Measurements from ENCODE around the gene SNAPIN. TPM values are rescaled to one million over a fixed set of nuclear protein-coding genes. Genes with fewer than 3 reads are reported as not detected.

Gene SNAPIN
- total RNA-seq, 4 donors from 2014 or later = 10.5 to 38.4 (median 27.4) TPM

- Histone ChIP-seq H3K27ac (no peak overlapping the region), H3K4me1 (no peaks in the 10 kb centered on the region), H3K4me3 (no peak overlapping the region), H3K36me3 (no peaks in the 10 kb centered on the region), H3K27me3 (peaks cover 11% of the 10 kb centered on the region), H3K9me3 (no peaks in the 10 kb centered on the region)
- in situ Hi-C loops (cut with MboI; ENCODE audit: low pct_ligation_motif_present in 1 of 4, low pct_unique_long_range_greater_than_20kb in 1 of 4, low sequenced_read_pairs in 3 of 4) (loop anchor here in 1 of 4 donors (25.0 kb wide), 1 partner anchor 302 kb away; the partner anchor contains the start of genes JTB, RAB13 and RPS27), intact Hi-C loops (cut with DNase I; ENCODE audit: low total_unique reads) (no loop called here)
- DNase-seq = no peak
- TF ChIP-seq EP300 (IDR thresholded peaks at IDR 0.05; ENCODE audit: low read depth) (no peak), CTCF (IDR thresholded peaks at IDR 0.05) (no peak), POLR2AphosphoS5 (IDR thresholded peaks at IDR 0.05) (no peak), POLR2A (IDR thresholded peaks at IDR 0.05) (no peak)
- WGBS, 2 donors (ENCODE audit: low coverage in 1 of 2) = 76 to 79% methylated on average over 9 to 11 of the region's 11 CpGs
These were observed 27.2 kb downstream of the SNAPIN start for GRCh38 chr1:153685544-153686340.

DNA sequence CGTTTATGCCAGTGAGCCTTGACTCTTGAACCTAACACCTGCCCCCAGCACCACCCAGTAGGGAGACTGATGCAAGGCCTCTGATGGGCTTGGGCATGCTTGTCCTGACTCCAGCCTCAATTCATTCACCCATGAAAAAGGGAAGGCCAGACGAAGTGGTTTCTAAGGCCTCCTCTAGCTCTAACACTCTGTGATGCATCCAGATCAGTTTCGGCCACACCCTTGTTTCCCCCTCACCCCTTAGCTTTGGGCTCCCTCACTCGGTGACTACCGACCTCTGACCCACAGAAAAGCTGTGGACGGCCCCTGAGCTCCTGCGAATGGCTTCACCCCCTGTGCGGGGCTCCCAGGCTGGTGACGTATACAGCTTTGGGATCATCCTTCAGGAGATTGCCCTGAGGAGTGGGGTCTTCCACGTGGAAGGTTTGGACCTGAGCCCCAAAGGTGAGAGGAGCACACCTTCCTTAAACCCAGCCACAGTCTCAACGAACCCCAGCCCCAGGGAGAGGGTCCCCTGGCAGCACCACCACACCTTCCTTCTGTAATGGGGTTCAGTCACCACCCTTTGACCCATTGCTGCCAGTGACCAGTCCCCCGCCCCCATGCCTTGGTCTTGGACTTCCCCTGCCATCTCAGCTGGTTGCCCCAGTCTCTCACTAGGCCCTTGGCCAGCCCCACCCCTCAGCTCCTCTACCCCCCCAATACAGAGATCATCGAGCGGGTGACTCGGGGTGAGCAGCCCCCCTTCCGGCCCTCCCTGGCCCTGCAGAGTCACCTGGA is 29.0 kb downstream of the SNAPIN start:
- intact Hi-C loops (cut with DNase I; ENCODE audit: low total_unique reads) = no loop called here
- DNase-seq = no peak
- Histone ChIP-seq H3K27me3 (no peaks in the 10 kb centered on the region), H3K4me3 (no peak overlapping the region), H3K4me1 (no peaks in the 10 kb centered on the region), H3K9me3 (no peaks in the 10 kb centered on the region), H3K27ac (no peak overlapping the region), H3K36me3 (no peaks in the 10 kb centered on the region)
- WGBS, 2 donors (ENCODE audit: low coverage in 1 of 2) = 82% methylated on average over 16 of the region's 16 CpGs; no CpG with 5 or more reads in 1 of the 2 donors
- TF ChIP-seq EP300 (IDR thresholded peaks at IDR 0.05; ENCODE audit: low read depth) (no peak), POLR2AphosphoS5 (IDR thresholded peaks at IDR 0.05) (no peak), CTCF (IDR thresholded peaks at IDR 0.05) (no peak), POLR2A (IDR thresholded peaks at IDR 0.05) (no peak)
- in situ Hi-C loops (cut with MboI; ENCODE audit: low pct_ligation_motif_present in 1 of 4, low pct_unique_long_range_greater_than_20kb in 1 of 4, low sequenced_read_pairs in 3 of 4) = loop anchor here in 1 of 4 donors (25.0 kb wide), 1 partner anchor 300 kb away; the partner anchor contains the start of genes JTB, RAB13 and RPS27

GRCh38 chr1:153688276-153688675 is 29.8 kb downstream of the SNAPIN start:
- intact Hi-C loops (cut with DNase I; ENCODE audit: low total_unique reads) = no loop called here
- in situ Hi-C loops (cut with MboI; ENCODE audit: low pct_ligation_motif_present in 1 of 4, low pct_unique_long_range_greater_than_20kb in 1 of 4, low sequenced_read_pairs in 3 of 4) = loop anchor here in 1 of 4 donors (25.0 kb wide), 1 partner anchor 299 kb away; the partner anchor contains the start of genes JTB, RAB13 and RPS27
- H3K36me3 ChIP-seq = no peaks in the 10 kb centered on the region

More at GRCh38 chr1:153688276-153688675, 29.8 kb downstream of the SNAPIN start:
- WGBS, 2 donors (ENCODE audit: low coverage in 1 of 2) = 81 to 100% methylated on average over 1 to 7 of the region's 7 CpGs
- Histone ChIP-seq H3K27me3 (no peaks in the 10 kb centered on the region), H3K4me3 (no peak overlapping the region), H3K27ac (no peak overlapping the region), H3K4me1 (no peaks in the 10 kb centered on the region), H3K9me3 (no peaks in the 10 kb centered on the region)
- TF ChIP-seq POLR2AphosphoS5 (IDR thresholded peaks at IDR 0.05) (no peak), POLR2A (IDR thresholded peaks at IDR 0.05) (no peak), EP300 (IDR thresholded peaks at IDR 0.05; ENCODE audit: low read depth) (no peak), CTCF (IDR thresholded peaks at IDR 0.05) (no peak)
- DNase-seq = no peak
